ENCODE measurements around the gene CFAP52.

CFAP52 gene

GRCh38 chr17:9644910-9645751, 68.7 kb downstream of the CFAP52 start, which contains the start of gene USP43:
Gene USP43 (plus strand): TSS chr17:9645517. CDS start chr17:9645633, 116 bp downstream.
- no peaks in the 10 kb centered on the region for H3K36me3 ChIP-seq (ENCODE audit: insufficient read depth, low read length)
- peak within 1 kb of the TSS; percentile 75 for H3K4me2 ChIP-seq (ENCODE audit: insufficient read depth, low read length)
- peak within 1 kb of the TSS; percentile 51; the same call in 1 of the 2 replicates for H3K27ac ChIP-seq (ENCODE audit: low read length)
- no peak for TF ChIP-seq EZH2 (IDR thresholded peaks at IDR 0.05; ENCODE audit: borderline replicate concordance, low read depth, low read length, severe bottlenecking)
- TF ChIP-seq CTCF (IDR thresholded peaks at IDR 0.05; ENCODE audit: borderline replicate concordance, extremely low read depth, low read length, poor library complexity, severe bottlenecking): no peak
- no peaks in the 10 kb centered on the region for H3K79me2 ChIP-seq (ENCODE audit: insufficient read depth, low read length)
- peak; percentile 16 for DNase-seq
- peak; percentile 70 for ATAC-seq (ENCODE audit: insufficient read depth, low read depth)
- no peaks in the 10 kb centered on the region for H4K20me1 ChIP-seq (ENCODE audit: insufficient read depth, low read length)
- peak within 1 kb of the TSS in 1 of 2 experiments; percentile 56; a peak in 2 of 4 replicates for H3K4me3 ChIP-seq (ENCODE audit: low read depth in 1 of 2, low read length in 2 of 2)
- H3K4me1 ChIP-seq (ENCODE audit: insufficient read depth, low read length): peaks cover 10% of the 10 kb centered on the region
- peaks cover 14% of the 10 kb centered on the region for H3K27me3 ChIP-seq (ENCODE audit: insufficient read depth, low read length, poor library complexity)
- H3K9ac ChIP-seq (ENCODE audit: low read depth, low read length): peak within 1 kb of the TSS; percentile 45
- no peaks in the 10 kb centered on the region for H3K9me3 ChIP-seq (ENCODE audit: insufficient read depth, low read length, severe bottlenecking)
- H2AFZ ChIP-seq (ENCODE audit: low read depth, low read length): peak within 1 kb of the TSS; percentile 75

GRCh38 chr17:9645851-9646545, 69.6 kb downstream of the CFAP52 start:
- Histone ChIP-seq H3K27ac (ENCODE audit: low read length) (no peak overlapping the region), H3K9me3 (ENCODE audit: insufficient read depth, low read length, severe bottlenecking) (no peaks in the 10 kb centered on the region), H3K4me3 (ENCODE audit: low read depth in 1 of 2, low read length in 2 of 2) (no peak overlapping the region), H3K27me3 (ENCODE audit: insufficient read depth, low read length, poor library complexity) (peaks cover 14% of the 10 kb centered on the region), H3K4me2 (ENCODE audit: insufficient read depth, low read length) (no peak overlapping the region), H3K9ac (ENCODE audit: low read depth, low read length) (no peak overlapping the region), H2AFZ (ENCODE audit: low read depth, low read length) (no peak overlapping the region), H3K4me1 (ENCODE audit: insufficient read depth, low read length) (peaks cover 10% of the 10 kb centered on the region), H4K20me1 (ENCODE audit: insufficient read depth, low read length) (no peaks in the 10 kb centered on the region), H3K79me2 (ENCODE audit: insufficient read depth, low read length) (no peaks in the 10 kb centered on the region), H3K36me3 (ENCODE audit: insufficient read depth, low read length) (no peaks in the 10 kb centered on the region)
- DNase-seq (no peak), ATAC-seq (ENCODE audit: insufficient read depth, low read depth) (no peak)
- TF ChIP-seq EZH2 (IDR thresholded peaks at IDR 0.05; ENCODE audit: borderline replicate concordance, low read depth, low read length, severe bottlenecking) (no peak), CTCF (IDR thresholded peaks at IDR 0.05; ENCODE audit: borderline replicate concordance, extremely low read depth, low read length, poor library complexity, severe bottlenecking) (no peak)

DNA sequence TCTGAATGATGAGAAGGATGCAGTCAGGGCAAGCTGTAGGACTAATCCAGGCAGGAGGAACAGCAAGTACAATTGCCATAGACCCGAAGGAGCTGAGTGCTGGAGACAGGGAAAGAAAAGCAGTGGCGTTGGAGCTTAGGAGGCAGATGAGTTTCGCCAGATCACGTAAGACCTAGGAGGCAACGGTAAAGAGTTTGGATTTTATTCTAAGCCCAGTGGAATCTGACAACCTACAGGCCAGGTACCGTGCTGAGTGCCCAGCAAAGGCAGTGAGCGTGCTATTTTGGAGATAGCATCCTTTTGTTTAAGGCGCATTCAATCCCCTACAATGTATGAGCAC, 70.1 kb downstream of the CFAP52 start:
- H2AFZ ChIP-seq (ENCODE audit: low read depth, low read length): no peak overlapping the region
- no peak for ATAC-seq (ENCODE audit: insufficient read depth, low read depth)
- no peak overlapping the region for H3K4me2 ChIP-seq (ENCODE audit: insufficient read depth, low read length)
- H3K36me3 ChIP-seq (ENCODE audit: insufficient read depth, low read length): no peaks in the 10 kb centered on the region
- no peak overlapping the region for H3K27ac ChIP-seq (ENCODE audit: low read length)
- no peak overlapping the region for H3K4me3 ChIP-seq (ENCODE audit: low read depth in 1 of 2, low read length in 2 of 2)
- H4K20me1 ChIP-seq (ENCODE audit: insufficient read depth, low read length): no peaks in the 10 kb centered on the region
- H3K9ac ChIP-seq (ENCODE audit: low read depth, low read length): no peak overlapping the region
- no peak for DNase-seq
- no peaks in the 10 kb centered on the region for H3K9me3 ChIP-seq (ENCODE audit: insufficient read depth, low read length, severe bottlenecking)
- peaks cover 10% of the 10 kb centered on the region for H3K4me1 ChIP-seq (ENCODE audit: insufficient read depth, low read length)
- no peak for TF ChIP-seq EZH2 (IDR thresholded peaks at IDR 0.05; ENCODE audit: borderline replicate concordance, low read depth, low read length, severe bottlenecking)
- no peak for TF ChIP-seq CTCF (IDR thresholded peaks at IDR 0.05; ENCODE audit: borderline replicate concordance, extremely low read depth, low read length, poor library complexity, severe bottlenecking)
- H3K27me3 ChIP-seq (ENCODE audit: insufficient read depth, low read length, poor library complexity): peaks cover 14% of the 10 kb centered on the region
- no peaks in the 10 kb centered on the region for H3K79me2 ChIP-seq (ENCODE audit: insufficient read depth, low read length)
